Heart right ventricle (tissue), 16 donors: ENCODE data around the gene PSPN. TPM values are rescaled to one million over a fixed set of nuclear protein-coding genes. Genes with fewer than 3 reads are reported as not detected.

Experiments
- ATAC-seq, 8 donors: fragments of 200-7000 bp; cut with Tn5 transposase; one replicate each; pipeline ENCODE4 v1.9.1; 2020; ENCODE audit warnings: mild to moderate bottlenecking in 8 of 8, moderate library complexity in 8 of 8, moderate number of reproducible peaks in 1 of 8
- DNase-seq, 2 donors: peaks; one replicate each; pipeline ENCODE4 v3.0.0-alpha.2; 2020
- H3K27ac ChIP-seq, 10 donors: fragments of 200-600 bp; sonication (generic) in 2 of 10; one replicate each; pipeline versions ENCODE4 v1.5.0 to v1.8.0; 2020 to 2022; ENCODE audit warnings: mild to moderate bottlenecking in 3 of 10
- H3K27me3 ChIP-seq, 7 donors: fragments of 200-600 bp; one replicate each; pipeline ENCODE4 v1.8.0; 2021 to 2022; ENCODE audit warnings: mild to moderate bottlenecking in 2 of 7
- H3K36me3 ChIP-seq, 9 donors: fragments of 200-600 bp; sonication (generic) in 1 of 9; one replicate each; pipeline versions ENCODE4 v1.5.0 to v1.8.0; 2020 to 2022; ENCODE audit warnings: mild to moderate bottlenecking in 2 of 9
- H3K4me1 ChIP-seq, 9 donors: fragments of 200-600 bp; sonication (generic) in 1 of 9; one replicate each; pipeline versions ENCODE4 v1.5.0 to v1.8.0; 2020 to 2022; ENCODE audit warnings: mild to moderate bottlenecking in 4 of 9
- H3K4me3 ChIP-seq, 10 donors: fragments of 200-600 bp; sonication (generic) in 2 of 10; one replicate each; pipeline versions ENCODE4 v1.5.0 to v1.8.0; 2020 to 2022; ENCODE audit warnings: mild to moderate bottlenecking in 7 of 10, moderate library complexity in 2 of 10
- H3K9me3 ChIP-seq, 11 donors: fragments of 200-600 bp in 10 of 11; sonication (generic) in 2 of 11; one replicate each; pipeline versions ENCODE4 v1.5.0 to v1.8.0; 2013 to 2022; ENCODE audit warnings: mild to moderate bottlenecking in 2 of 11, control low read depth in 1 of 11, moderate library complexity in 1 of 11
- CTCF ChIP-seq, 9 donors: fragments of 200-600 bp; sonication (generic) in 2 of 9; IDR thresholded peaks; one replicate each; pipeline versions ENCODE4 v1.5.0 to v1.8.0; 2021 to 2022; ENCODE audit warnings: antibody characterized with exemption in 9 of 9, mild to moderate bottlenecking in 5 of 9, moderate library complexity in 1 of 9
- WGBS, 2 donors: extraction: QIAGEN DNeasy Blood & Tissue Kit; methylation state at CpG; one replicate each; pipeline ENCODE4 v1.1.7; 2013; ENCODE audit warnings: inconsistent platforms in 1 of 2; 5-methylcytosine and 5-hydroxymethylcytosine counted together
- intact Hi-C, 10 donors: fragments of 100-400 bp; cut with DNase I; formaldehyde crosslinking; loops; one replicate each; pipeline versions ENCODE4 v1.11.1 to v1.14.2; 2022
- polyA plus RNA-seq, 2 donors: library from polyadenylated mRNA; stranded (reverse); fragments of 200-250 nt; gene quantifications; one replicate each; pipeline ENCODE4 v1.2.3, GENCODE V29; 2013
- total RNA-seq, 10 donors: library from RNA; stranded (reverse); fragmentation: NEBNext Ultra II Directional in 3 of 10; extraction: Animal tissue kit (Norgen Biotek cat#: 25700) in 3 of 10; gene quantifications; one replicate each; pipeline versions ENCODE4 v1.2.1 to v1.2.4, GENCODE V29; 2021 to 2023
- donor health status: Arrhythmogenic right ventricular cardiomyopathy.
- donor health status: ischemic (EF 13 %, LVEDD 7.1; RV severe dilation, severe dysfunction).
- donor health status: healthy with polysubstance abuse.
- donor health status: DM: no; HTN: yes; CAD: no.
- donor health status: DM: no; HTN: no; CAD: no.
- donor health status: ischemic (EF 25% LVEDD 6.9; RV normal size, moderate dysfunction).
- donor health status: ischemic (EF 25% LVEDD 5.7; RV mildly dilated, moderate dysfunction).
- donor health status: healthy.
- donor health status: DM: yes; HTN: yes; CAD: no.
- donor health status: Ischemic cardiomyopathy.
- donor health status: ischemic (EF 35%, LVEDD 5.7; RV mildly dilated, moderate dysfunction).
- donor health status: nonischemic (EF 11% LVEDD 7.7; RV severe dilation, severe dysfunction).
- donor health status: DM: yes; HTN: yes; CAD: no.
- donor health status: PGD.
- donor health status: ischemic (EF 29% LVEDD 5.4; RV normal size, mild dysfunction).
- donor health status: nonischemic (EF 23%, LVEDD 6.1; RV moderate dilation, normal function).

Gene PSPN
- total and polyA plus RNA-seq, 12 donors = 0.36 to 1.4 (median 0.70) TPM

GRCh38 chr19:6423499-6424194 is 47.9 kb upstream of the PSPN start:
- no peak for DNase-seq
- intact Hi-C loops = loop anchor here in 4 of 10 donors (1.0 to 10.0 kb wide), 4 partner anchors 30 to 51 kb away; partner anchors contain the start of genes ALKBH7 (in 3 of the 4), GTF2F1 (in 1 of the 4) and PSPN (in 1 of the 4)
- TF ChIP-seq CTCF (IDR thresholded peaks at IDR 0.05) = no peak
- Histone ChIP-seq H3K27ac (peak overlapping the region in 8 of 10 donors; percentile 68 to 83 (median 73)), H3K27me3 (no peaks in the 10 kb centered on the region), H3K9me3 (no peaks in the 10 kb centered on the region), H3K4me1 (peaks cover 10 to 47% (median 29%) of the 10 kb centered on the region in 9 donors), H3K36me3 (peaks cover 0 to 38% (median 17%) of the 10 kb centered on the region in 9 donors), H3K4me3 (peak overlapping the region; percentile 61 to 92 (median 86))
- WGBS, 2 donors = 0 to 1% methylated on average over 20 of the region's 20 CpGs
- ATAC-seq = no peak

- intact Hi-C loops = loop anchor here in 1 of 10 donors (10.0 kb wide), 1 partner anchor 47 kb away; the partner anchor contains the start of genes ALKBH7 and PSPN
- Histone ChIP-seq H3K36me3 (peaks cover 6 to 61% (median 40%) of the 10 kb centered on the region in 9 donors), H3K9me3 (no peaks in the 10 kb centered on the region), H3K27me3 (no peaks in the 10 kb centered on the region), H3K4me3 (no peak overlapping the region), H3K27ac (no peak overlapping the region), H3K4me1 (peaks cover 10 to 52% (median 29%) of the 10 kb centered on the region in 9 donors)
- ATAC-seq (no peak), DNase-seq (no peak)
- no peak for TF ChIP-seq CTCF (IDR thresholded peaks at IDR 0.05)
- WGBS, 2 donors = 78 to 82% methylated on average over 20 of the region's 20 CpGs
These were observed 45.6 kb upstream of the PSPN start for GRCh38 chr19:6421075-6422014.

- ATAC-seq = no peak
- H3K36me3 ChIP-seq = peaks cover 10 to 89% (median 63%) of the 10 kb centered on the region in 9 donors
- WGBS, 2 donors = 91% methylated on average over 19 of the region's 19 CpGs
- no peak for TF ChIP-seq CTCF (IDR thresholded peaks at IDR 0.05)
- DNase-seq = no peak
- intact Hi-C loops = loop anchor here in 1 of 10 donors (10.0 kb wide), 1 partner anchor 194 kb away; no protein-coding TSS in a partner anchor
- H3K4me3 ChIP-seq = no peak overlapping the region
- no peaks in the 10 kb centered on the region for H3K27me3 ChIP-seq
- H3K4me1 ChIP-seq = peaks cover 10 to 45% (median 18%) of the 10 kb centered on the region in 9 donors
- H3K27ac ChIP-seq = no peak overlapping the region
- no peaks in the 10 kb centered on the region for H3K9me3 ChIP-seq
These were observed 42.8 kb upstream of the PSPN start for GRCh38 chr19:6418562-6418932.
